Activated naive CD4-positive, alpha-beta T cell treated with anti-CD3 and anti-CD28 coated beads for 36 hours (primary cell): ENCODE measurements around the gene TP63. TPM values are rescaled to one million over a fixed set of nuclear protein-coding genes. Genes with fewer than 3 reads are reported as not detected.
"Not testable (repeated sequence)": the region's sequence is repeated elsewhere in the genome, so short reads cannot be mapped to it uniquely, and the experiment has no call there.

Source experiments
- CTCF ChIA-PET: fragments of 350-600 bp; sonication (Branson Sonifier 250); formaldehyde crosslinking; loops from one replicate; lab custom pipeline; 2021; ENCODE audit warnings: antibody characterized with exemption; lab: Charles Lee
- DNase-seq: peaks from one replicate; pipeline ENCODE4 v3.0.0-alpha.2; 2020
- H3K27ac Mint-ChIP-seq: one replicate; pipeline ENCODE4 v1.8.0; 2021; ENCODE audit warnings: mild to moderate bottlenecking, mixed read lengths
- H3K27me3 Mint-ChIP-seq: one replicate; pipeline ENCODE4 v1.8.0; 2021; ENCODE audit warnings: low read depth, mixed read lengths
- H3K36me3 Mint-ChIP-seq: one replicate; pipeline ENCODE4 v1.8.0; 2021; ENCODE audit warnings: low read depth, mixed read lengths
- H3K4me1 Mint-ChIP-seq: one replicate; pipeline ENCODE4 v1.8.0; 2021; ENCODE audit warnings: low read depth, mixed read lengths
- H3K4me3 Mint-ChIP-seq: one replicate; pipeline ENCODE4 v1.8.0; 2021; ENCODE audit warnings: mild to moderate bottlenecking, moderate library complexity, mixed read lengths
- H3K9me3 Mint-ChIP-seq: one replicate; pipeline ENCODE4 v1.8.0; 2021; ENCODE audit warnings: mixed read lengths
- intact Hi-C: fragments of 100-400 bp; cut with micrococcal nuclease; formaldehyde crosslinking; loops from one replicate; pipeline ENCODE4 v1.15.1; 2023
- total RNA-seq, 2 experiments: library from RNA; stranded (reverse); gene quantifications; one replicate each; pipeline ENCODE4 v1.2.3, GENCODE V29; 2021

The TP63 gene
- total RNA-seq, 2 experiments from 2014 or later, result 0.15 TPM; not detected in 1

GRCh38 chr3:189655617-189656016, 24.4 kb downstream of the TP63 start:
- Mint-ChIP-seq H3K27me3 (no peaks in the 10 kb centered on the region), H3K36me3 (peaks cover 4% of the 10 kb centered on the region), H3K27ac (no peak overlapping the region), H3K9me3 (peaks cover 16% of the 10 kb centered on the region), H3K4me3 (no peak overlapping the region), H3K4me1 (no peaks in the 10 kb centered on the region)
- intact Hi-C loops, result no loop called here
- CTCF ChIA-PET, result interaction anchor here (0.7 kb wide), 1 partner anchor 11 kb away, joined by 3 read pairs; no protein-coding TSS in a partner anchor
- no peak for DNase-seq

DNA sequence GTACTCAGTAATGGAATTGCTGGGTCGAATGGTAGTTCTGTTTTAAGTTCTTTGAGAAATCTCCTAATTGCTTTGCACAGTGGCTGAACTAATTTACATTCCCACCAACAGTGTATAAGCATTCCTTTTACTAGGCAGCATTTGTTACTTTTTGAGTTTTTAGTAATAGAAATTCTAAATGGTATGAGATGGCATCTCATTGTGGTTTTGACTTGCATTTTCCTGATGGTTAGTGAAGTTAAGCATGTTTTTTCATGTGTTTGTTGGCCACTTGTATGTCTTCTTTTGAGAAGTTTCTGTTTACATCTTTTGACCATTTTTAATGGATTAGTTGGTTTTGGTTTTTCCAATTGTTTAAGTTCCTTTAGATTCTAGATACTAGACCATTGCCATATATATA, 28.4 kb downstream of the TP63 start:
- CTCF ChIA-PET, result no interaction called here
- no peaks in the 10 kb centered on the region for H3K36me3 Mint-ChIP-seq
- DNase-seq, result no peak
- H3K4me1 Mint-ChIP-seq, result no peaks in the 10 kb centered on the region
- no peaks in the 10 kb centered on the region for H3K27me3 Mint-ChIP-seq
- H3K4me3 Mint-ChIP-seq, result no peak overlapping the region
- intact Hi-C loops, result no loop called here
- peaks cover 16% of the 10 kb centered on the region for H3K9me3 Mint-ChIP-seq
- H3K27ac Mint-ChIP-seq, result no peak overlapping the region

DNA sequence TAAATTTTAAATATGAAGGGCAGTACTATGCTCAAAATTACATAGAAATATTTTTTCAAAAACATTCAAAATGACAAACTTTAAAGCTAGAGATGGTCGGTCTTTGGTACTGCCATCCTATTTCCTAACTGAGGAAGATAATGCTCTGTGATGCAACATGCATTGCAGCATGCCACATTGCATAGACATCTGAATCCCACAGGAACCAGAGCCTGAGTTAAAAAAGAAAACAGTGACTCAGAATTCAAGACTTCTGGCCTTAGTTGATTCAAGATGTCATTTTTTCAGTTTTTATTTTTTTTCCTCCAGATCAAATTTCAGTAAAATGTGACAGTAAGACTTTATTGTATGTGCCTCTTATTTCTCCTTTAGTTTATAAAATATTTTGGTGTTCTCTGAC, 33.1 kb downstream of the TP63 start:
- Mint-ChIP-seq H3K4me1 (no peaks in the 10 kb centered on the region), H3K27me3 (no peaks in the 10 kb centered on the region), H3K36me3 (no peaks in the 10 kb centered on the region), H3K27ac (no peak overlapping the region), H3K9me3 (no peaks in the 10 kb centered on the region), H3K4me3 (no peak overlapping the region)
- intact Hi-C loops, result no loop called here
- CTCF ChIA-PET, result no interaction called here
- DNase-seq, result no peak

DNA sequence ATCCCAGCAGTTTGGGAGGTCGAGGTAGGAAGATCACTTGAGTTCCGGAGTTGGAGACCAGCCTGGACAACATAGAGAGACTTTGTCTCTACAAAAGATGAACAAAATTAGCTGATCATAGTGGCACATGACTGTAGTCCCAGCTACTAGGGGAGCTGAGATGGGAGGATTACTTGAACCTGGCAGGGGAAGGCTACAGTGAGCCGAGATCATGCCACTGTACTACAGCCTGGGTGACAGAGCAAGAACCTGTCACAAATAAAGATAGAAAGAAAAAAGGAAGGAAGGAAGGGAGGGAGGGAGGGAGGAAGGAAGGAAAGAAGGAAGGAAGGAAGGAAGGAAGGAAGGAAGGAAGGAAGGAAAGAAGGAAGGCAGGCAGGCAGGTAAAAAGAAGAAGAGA, 41.2 kb downstream of the TP63 start:
- CTCF ChIA-PET, result not testable (repeated sequence)

GRCh38 chr3:189673535-189673934, 42.3 kb downstream of the TP63 start:
- H3K4me1 Mint-ChIP-seq, result no peaks in the 10 kb centered on the region
- no peak for DNase-seq
- peaks cover 3% of the 10 kb centered on the region for H3K27me3 Mint-ChIP-seq
- H3K4me3 Mint-ChIP-seq, result no peak overlapping the region
- intact Hi-C loops, result no loop called here
- CTCF ChIA-PET, result no interaction called here
- no peaks in the 10 kb centered on the region for H3K36me3 Mint-ChIP-seq
- H3K9me3 Mint-ChIP-seq, result peaks cover 8% of the 10 kb centered on the region
- no peak overlapping the region for H3K27ac Mint-ChIP-seq

More for the DNA sequence above, 41.2 kb downstream of the TP63 start:
- H3K4me3 Mint-ChIP-seq, H3K4me1 Mint-ChIP-seq, DNase-seq, H3K36me3 Mint-ChIP-seq, intact Hi-C loops, H3K9me3 Mint-ChIP-seq, H3K27me3 Mint-ChIP-seq, H3K27ac Mint-ChIP-seq: not testable (repeated sequence)

GRCh38 chr3:189674249-189674913, 43.2 kb downstream of the TP63 start:
- intact Hi-C loops, result no loop called here
- Mint-ChIP-seq H3K27ac (no peak overlapping the region), H3K27me3 (peaks cover 3% of the 10 kb centered on the region), H3K4me3 (no peak overlapping the region), H3K36me3 (no peaks in the 10 kb centered on the region), H3K9me3 (peaks cover 12% of the 10 kb centered on the region), H3K4me1 (no peaks in the 10 kb centered on the region)
- CTCF ChIA-PET, result no interaction called here
- no peak for DNase-seq

GRCh38 chr3:189677667-189678066, 46.5 kb downstream of the TP63 start:
- Mint-ChIP-seq H3K27ac (no peak overlapping the region), H3K4me3 (no peak overlapping the region), H3K36me3 (peaks cover 2% of the 10 kb centered on the region), H3K4me1 (no peaks in the 10 kb centered on the region), H3K9me3 (peaks cover 12% of the 10 kb centered on the region), H3K27me3 (peaks cover 2% of the 10 kb centered on the region)
- CTCF ChIA-PET, result no interaction called here
- DNase-seq, result no peak
- intact Hi-C loops, result no loop called here

DNA sequence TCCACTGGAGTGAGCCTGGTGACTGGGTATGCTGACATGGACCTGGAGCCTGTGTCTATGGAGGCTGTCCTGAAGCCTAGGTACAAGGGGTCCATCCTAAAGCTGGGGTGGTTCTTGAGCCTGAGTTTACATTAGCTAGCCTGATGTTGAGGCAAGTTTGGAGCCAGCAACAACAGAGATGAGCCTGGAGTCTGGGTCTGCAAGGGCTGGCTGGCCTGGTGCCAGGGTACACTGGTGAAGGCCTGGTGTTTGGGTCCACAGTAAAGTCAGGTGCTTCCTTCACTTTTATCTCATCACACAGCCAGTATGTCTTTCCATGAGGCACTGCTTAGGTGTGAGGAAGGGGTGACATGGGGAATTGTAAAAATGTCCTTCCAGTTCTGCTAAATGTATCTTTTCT, 49.5 kb downstream of the TP63 start:
- intact Hi-C loops, result loop anchor here (10.0 kb wide), 2 partner anchors 264 to 406 kb away; no protein-coding TSS in a partner anchor

GRCh38 chr3:189683546-189684255, 52.5 kb downstream of the TP63 start:
- peaks cover 3% of the 10 kb centered on the region for H3K9me3 Mint-ChIP-seq
- DNase-seq, result no peak
- no peak overlapping the region for H3K27ac Mint-ChIP-seq
- H3K4me3 Mint-ChIP-seq, result no peak overlapping the region
- H3K27me3 Mint-ChIP-seq, result peaks cover 2% of the 10 kb centered on the region
- intact Hi-C loops, result loop anchor here (10.0 kb wide), 2 partner anchors 261 to 409 kb away; no protein-coding TSS in a partner anchor
- H3K4me1 Mint-ChIP-seq, result peaks cover 18% of the 10 kb centered on the region
- CTCF ChIA-PET, result no interaction called here
- peaks cover 2% of the 10 kb centered on the region for H3K36me3 Mint-ChIP-seq

More for the DNA sequence above, 49.5 kb downstream of the TP63 start:
- Mint-ChIP-seq H3K36me3 (peaks cover 2% of the 10 kb centered on the region), H3K4me3 (no peak overlapping the region), H3K4me1 (peaks cover 13% of the 10 kb centered on the region), H3K27me3 (peaks cover 2% of the 10 kb centered on the region), H3K9me3 (peaks cover 12% of the 10 kb centered on the region), H3K27ac (no peak overlapping the region)
- no peak for DNase-seq
- CTCF ChIA-PET, result no interaction called here

DNA sequence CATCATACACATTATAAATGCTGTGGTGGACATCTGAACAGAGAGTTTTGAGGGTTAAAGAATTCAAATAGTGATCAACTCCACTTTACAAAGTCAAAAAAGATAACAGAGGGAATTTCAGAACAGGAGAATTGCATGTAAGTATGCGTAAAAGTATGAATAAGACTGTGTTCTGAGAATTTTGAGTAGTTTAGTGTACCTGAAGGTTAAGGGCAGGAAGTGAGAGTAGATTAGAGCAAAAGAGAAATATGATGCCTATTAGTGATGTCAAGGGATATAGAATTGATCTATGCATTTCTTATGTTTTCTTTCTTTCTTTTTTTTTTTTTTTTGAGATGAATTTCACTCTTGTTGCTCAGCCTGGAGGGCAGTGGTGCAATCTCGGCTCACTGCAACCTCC, 53.1 kb downstream of the TP63 start:
- intact Hi-C loops, result loop anchor here (10.0 kb wide), 2 partner anchors 260 to 410 kb away; no protein-coding TSS in a partner anchor
- H3K27ac Mint-ChIP-seq, result no peak overlapping the region
- H3K9me3 Mint-ChIP-seq, result no peaks in the 10 kb centered on the region
- peaks cover 2% of the 10 kb centered on the region for H3K27me3 Mint-ChIP-seq
- no peak for DNase-seq
- CTCF ChIA-PET, result no interaction called here
- H3K4me3 Mint-ChIP-seq, result no peak overlapping the region
- peaks cover 18% of the 10 kb centered on the region for H3K4me1 Mint-ChIP-seq
- H3K36me3 Mint-ChIP-seq, result peaks cover 2% of the 10 kb centered on the region

- Mint-ChIP-seq H3K4me1 (peaks cover 18% of the 10 kb centered on the region), H3K27me3 (peaks cover 1% of the 10 kb centered on the region), H3K36me3 (no peaks in the 10 kb centered on the region), H3K9me3 (no peaks in the 10 kb centered on the region), H3K27ac (no peak overlapping the region), H3K4me3 (no peak overlapping the region)
- DNase-seq, result no peak
- CTCF ChIA-PET, result no interaction called here
- intact Hi-C loops, result loop anchor here (10.0 kb wide), 2 partner anchors 260 to 410 kb away; no protein-coding TSS in a partner anchor
These were observed 54.1 kb downstream of the TP63 start for GRCh38 chr3:189685291-189685690.

DNA sequence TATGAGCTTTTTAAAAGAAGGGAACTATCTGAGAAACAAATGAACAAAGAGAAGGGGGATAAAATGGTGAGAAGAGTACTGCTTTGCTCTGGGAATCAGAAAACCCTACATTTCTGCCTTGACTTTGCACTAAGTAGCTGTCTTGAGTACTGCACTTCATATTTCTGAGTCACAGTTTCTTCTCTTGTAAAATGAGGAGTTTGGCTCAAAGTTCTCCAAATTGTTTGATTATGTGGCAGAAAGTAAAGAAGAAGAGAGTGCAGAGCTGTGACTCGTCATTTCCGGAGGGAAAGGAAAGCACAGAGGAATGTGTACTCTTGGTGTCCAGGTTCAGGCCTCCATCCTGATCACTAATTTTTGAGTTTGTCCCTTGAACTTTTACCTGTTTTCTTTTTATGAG, 54.7 kb downstream of the TP63 start:
- Mint-ChIP-seq H3K27ac (no peak overlapping the region), H3K36me3 (no peaks in the 10 kb centered on the region), H3K27me3 (no peaks in the 10 kb centered on the region), H3K9me3 (no peaks in the 10 kb centered on the region), H3K4me1 (peaks cover 18% of the 10 kb centered on the region), H3K4me3 (no peak overlapping the region)
- no peak for DNase-seq
- intact Hi-C loops, result loop anchor here (10.0 kb wide), 2 partner anchors 259 to 411 kb away; no protein-coding TSS in a partner anchor
- CTCF ChIA-PET, result no interaction called here
